Measurements from ENCODE around the gene AATK.

- TF ChIP-seq CTCF (IDR thresholded peaks at IDR 0.05; ENCODE audit: extremely low read depth in 1 of 2, insufficient read depth in 1 of 2, low read depth in 1 of 2, low read length in 2 of 2) (no peak), POLR2A (IDR thresholded peaks at IDR 0.05; ENCODE audit: low read depth, low read length) (no peak)
Measured at GRCh38 chr17:81086789-81087551, 79.1 kb downstream of the AATK start.

Data from endothelial cell of umbilical vein (primary cell).